Stimulated activated CD8-positive, alpha-beta memory T cell treated with anti-CD3 and anti-CD28 coated beads, Interleukin-7, amount 100 ng/mL, for 24 hours (primary cell): Measurements from ENCODE around the gene FLNB.

ENCODE experiments used
- DNase-seq: peaks from one replicate; pipeline ENCODE4 v3.0.0-alpha.2; 2020; ENCODE audit warnings: low read depth

FLNB gene

GRCh38 chr3:58010562-58010961, 2.3 kb downstream of the FLNB start:
- DNase-seq, result no peak

DNA sequence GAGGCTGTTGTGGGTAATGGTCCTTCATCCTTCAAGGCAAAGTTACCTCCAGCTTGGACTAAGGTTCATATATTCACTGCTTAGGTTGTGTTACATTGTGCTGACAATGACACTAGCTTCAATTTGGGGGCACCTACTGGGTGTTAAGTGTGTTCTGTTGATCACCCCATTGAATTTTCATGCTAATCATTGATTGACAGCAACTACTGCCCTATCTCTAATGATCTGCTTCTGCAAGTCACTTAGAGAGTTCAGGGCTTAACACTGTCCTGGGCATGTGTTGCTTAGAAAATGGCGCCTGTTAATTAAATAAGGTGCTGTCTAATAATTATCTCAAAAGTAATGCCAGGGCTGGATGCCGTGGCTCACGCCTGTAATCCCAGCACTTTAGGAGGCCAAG, 3.4 kb downstream of the FLNB start:
- DNase-seq, result no peak

GRCh38 chr3:58012302-58012701, 4.1 kb downstream of the FLNB start:
- DNase-seq, result no peak

DNA sequence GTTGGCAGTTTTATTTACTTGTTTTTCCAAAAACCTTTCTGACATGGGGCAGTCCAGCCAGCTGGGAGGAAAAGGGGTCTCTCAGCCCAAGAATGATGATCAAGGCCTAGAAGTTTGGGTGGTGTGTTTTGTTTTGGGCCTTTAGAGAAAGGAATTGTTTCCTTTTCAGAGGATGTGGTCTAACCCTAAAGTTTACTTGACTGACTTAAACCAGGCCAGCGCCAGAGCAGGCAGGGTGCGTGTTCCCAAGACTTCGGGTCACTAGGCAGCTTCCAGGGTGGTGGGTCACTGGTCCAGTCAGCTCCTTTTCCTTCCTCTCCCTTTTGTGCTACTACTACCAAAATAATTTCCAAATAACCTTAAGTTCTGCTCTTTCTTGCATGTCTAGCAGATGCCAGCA, 4.9 kb downstream of the FLNB start:
- no peak for DNase-seq

- DNase-seq, result no peak
These were observed 5.9 kb downstream of the FLNB start for GRCh38 chr3:58013973-58014649.

- DNase-seq, result no peak
These were observed 7.3 kb downstream of the FLNB start for GRCh38 chr3:58015520-58015915.

- no peak for DNase-seq
These were observed 8.5 kb downstream of the FLNB start for GRCh38 chr3:58016710-58017109.

GRCh38 chr3:58018892-58019742, 10.9 kb downstream of the FLNB start:
- DNase-seq, result no peak

DNA sequence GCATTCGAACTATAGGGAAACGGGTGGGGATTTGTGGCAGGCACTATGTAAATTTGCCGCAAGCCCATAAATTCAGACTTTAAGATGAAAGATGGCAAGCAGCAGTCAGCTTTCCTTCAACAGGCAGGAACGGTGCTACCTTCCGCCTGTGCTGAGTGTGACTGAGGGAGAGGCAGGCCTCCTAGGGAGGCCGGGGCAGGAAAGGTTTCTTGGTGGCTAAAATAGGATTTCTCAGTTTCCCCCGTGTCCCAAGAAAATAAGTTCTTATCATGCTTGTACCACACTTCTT, 12.5 kb downstream of the FLNB start:
- DNase-seq, result no peak

DNA sequence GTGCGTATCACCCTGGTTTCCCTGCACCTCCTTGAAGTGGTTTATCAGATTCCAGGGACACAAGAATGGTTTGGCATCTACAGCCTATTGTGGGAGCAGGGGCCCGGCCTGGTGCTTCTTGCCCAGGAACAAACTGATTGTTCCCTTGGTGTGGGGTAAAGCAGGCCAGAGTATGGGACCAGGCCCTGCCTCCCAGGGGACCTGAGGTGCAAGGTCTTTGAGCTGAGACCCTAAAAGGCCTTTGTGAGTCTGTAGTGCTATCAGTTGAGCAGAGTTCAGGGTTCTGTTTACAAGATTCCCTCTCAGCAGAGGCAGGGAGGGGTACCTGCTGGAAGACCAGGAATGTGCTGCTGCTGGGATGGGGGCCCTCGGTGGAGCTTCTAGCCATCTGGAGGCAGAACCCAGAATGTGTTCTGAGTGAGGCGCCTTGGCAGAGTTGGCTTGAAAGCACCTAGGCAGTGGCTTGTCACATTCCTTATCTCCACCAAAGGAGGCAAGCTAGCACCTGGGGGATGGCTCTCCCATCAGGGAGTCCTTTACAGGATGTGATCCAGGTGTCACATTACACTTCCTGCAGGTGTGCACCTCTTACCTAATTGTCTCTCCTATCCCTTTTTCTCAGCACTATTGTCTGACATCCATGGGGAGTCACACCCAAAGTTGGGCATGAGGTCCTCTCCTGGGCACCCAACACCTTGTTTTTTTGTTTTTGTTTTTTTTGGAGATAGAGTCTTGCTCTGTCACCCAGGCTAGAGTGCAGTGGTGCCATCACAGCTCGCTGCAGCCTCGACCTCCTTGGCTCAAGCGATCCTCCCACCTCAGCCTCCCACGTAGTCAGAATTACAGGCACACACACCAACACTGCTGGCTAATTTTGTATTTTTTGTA, 13.1 kb downstream of the FLNB start:
- no peak for DNase-seq

DNA sequence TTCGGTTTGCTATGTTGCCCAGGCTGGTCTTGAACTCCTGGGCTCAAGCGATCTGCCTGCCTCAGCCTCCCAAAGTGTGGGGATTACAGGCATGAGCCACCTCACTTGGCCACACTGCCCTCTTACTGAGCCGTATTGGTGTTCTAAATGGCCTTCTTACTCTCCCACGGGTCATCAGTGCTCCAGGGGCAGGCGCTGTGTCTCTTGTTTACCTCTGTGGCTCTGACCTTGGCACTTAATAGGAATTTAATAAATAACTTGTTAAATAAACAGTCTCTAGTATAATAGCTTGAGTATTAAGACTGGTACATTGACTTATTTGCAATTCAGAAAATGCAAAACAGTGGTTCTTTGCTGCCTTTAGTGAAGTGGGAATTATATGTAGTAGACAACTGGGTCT, 13.7 kb downstream of the FLNB start:
- DNase-seq, result no peak

GRCh38 chr3:58022490-58022889, 14.3 kb downstream of the FLNB start:
- DNase-seq, result no peak

DNA sequence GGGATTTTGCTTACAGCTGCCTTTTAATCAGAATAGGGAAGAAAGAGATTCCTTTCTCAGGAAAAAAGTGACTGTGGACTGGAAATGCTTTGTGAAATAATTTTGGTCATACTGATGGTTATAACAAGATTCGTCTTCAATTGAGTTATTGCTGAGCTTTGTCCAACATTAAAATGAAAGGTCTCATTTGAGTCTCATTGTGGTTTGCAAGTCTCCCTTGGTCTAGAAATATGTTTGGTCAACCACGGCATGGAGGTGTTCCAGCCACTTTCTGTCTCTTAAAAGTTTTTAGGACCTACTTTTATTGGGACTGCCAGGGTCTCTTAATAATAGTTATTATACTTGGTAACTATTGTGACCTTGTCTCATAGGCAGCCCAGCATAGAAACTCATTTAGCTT, 15.3 kb downstream of the FLNB start:
- DNase-seq, result no peak

- DNase-seq, result no peak
These were observed 17.2 kb downstream of the FLNB start for GRCh38 chr3:58025406-58025805.

DNA sequence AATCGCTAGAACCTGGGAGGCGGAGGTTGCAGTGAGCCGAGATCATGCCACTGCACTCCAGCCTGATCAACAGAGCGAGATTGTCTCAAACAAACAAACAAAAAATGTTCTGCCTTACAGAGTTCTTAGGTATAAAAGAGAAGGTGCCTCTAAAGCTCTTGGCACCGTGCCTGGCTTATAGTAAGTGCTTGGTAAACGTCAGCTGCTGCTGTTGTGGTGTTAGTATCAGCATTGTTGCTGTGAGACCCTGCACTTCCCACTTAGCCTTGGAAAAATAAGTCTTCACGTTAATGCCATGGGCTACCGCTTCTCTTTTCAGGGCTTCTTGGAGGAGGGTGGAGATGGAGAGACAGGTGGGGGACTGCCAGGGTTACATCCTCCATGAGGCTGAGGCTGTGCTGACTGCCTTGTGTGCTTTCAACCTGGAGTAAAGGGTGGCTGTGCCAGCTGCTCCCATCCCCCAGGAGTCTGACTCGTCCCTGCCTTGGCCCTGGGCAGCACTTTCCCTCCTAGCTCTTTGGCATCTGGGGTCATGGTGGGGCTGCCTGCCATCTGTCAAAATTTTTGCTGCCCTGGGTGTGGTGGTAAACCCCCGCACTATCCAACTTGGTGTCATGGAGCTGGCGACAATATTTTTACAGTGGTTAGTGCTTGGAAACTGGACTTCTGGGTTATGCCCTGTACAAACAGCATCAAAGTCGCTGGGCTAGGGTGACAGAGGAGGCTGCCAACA, 17.8 kb downstream of the FLNB start:
- no peak for DNase-seq

GRCh38 chr3:58026598-58026997, 18.4 kb downstream of the FLNB start:
- DNase-seq, result no peak

DNA sequence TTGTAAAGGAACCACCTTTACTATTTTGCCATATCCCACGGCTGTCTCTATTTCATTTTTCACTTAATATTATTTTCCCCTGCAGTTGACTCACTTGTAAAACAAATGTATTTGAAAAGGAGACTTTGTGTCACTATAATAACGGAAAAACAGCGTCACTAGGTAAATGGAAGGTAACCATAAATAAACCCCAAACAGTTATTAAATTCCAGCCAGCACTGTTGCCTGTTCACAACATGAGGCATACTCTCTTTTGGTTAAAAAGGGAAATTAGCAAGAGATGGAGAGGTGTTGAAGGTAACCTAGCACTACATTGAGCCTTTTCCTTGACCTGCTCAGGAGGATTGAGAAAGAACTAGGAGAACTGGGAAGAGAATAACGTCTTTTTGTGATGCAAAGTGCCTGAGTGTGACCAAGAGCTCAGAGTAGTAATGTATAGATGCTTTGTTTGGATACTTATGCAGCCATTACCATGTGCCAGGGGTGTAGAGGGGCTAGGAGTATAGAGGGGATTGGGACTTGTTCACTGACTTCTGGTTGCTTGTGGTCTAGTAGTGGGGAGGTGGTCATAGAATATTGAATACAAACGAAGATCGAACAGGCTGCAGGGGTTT, 19.6 kb downstream of the FLNB start:
- DNase-seq, result no peak

GRCh38 chr3:58028902-58029301, 20.7 kb downstream of the FLNB start:
- DNase-seq, result no peak

DNA sequence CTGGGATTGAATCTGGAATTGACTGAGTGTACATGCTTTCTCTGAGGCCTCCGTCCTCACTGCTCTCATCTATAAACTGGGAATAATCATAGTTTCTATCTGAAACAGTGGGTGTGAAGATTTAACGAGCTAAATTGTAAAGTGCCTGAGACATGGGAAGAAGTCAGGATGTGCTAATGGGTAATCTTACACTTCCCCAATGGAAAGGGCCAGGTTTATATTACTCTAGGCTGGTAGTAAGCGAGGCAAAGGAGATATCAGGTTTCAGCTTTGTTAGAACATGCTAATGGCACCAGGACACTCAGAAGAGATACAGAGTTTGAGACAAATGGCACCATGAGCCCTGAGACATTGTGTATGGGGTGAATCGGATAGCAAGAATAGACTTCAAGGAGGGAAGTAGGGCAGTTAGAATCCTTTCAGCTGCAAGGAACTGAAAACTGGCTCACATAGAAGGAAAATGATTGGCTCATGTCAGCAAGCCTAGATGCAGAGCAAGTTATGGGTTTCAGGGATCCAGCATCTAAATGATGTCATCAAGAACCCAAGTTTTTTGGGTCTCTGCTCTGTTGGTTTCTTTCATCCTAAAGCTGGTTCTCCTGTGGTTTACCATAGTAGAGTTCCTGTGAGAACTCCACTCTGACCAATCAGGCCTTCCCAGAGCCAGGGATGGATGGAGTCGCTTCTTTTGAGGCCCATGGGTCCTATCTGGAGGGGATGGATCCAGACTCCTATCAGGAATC, 21.8 kb downstream of the FLNB start:
- no peak for DNase-seq

DNA sequence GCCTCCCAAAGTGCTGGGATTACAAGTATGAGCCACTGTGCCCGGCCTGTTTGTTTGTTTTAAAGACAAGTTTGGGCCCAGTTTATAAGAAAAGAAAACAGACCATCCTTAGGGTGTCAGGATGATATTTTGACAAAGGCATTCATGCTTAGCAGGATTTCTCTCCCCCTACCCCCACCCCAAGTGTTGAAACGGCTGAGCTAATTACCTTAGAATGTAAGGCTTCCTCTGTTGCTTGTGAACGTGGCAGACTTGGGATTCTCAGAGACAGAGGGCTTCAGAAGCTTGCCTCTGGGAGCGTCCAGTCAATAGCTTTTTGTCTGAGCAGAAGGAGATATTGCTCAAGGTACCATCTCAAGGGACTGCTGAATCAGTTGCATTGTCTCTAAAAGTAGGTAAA, 24.0 kb downstream of the FLNB start:
- no peak for DNase-seq
